ENCODE data around the gene POMT1.

GRCh38 chr9:131505012-131505411 is 2.3 kb downstream of the POMT1 start:
- TF ChIP-seq POLR2A (IDR thresholded peaks at IDR 0.05) (no peak), POLR2AphosphoS5 (IDR thresholded peaks at IDR 0.05) (no peak)
- TF ChIP-seq, protein P1, sequence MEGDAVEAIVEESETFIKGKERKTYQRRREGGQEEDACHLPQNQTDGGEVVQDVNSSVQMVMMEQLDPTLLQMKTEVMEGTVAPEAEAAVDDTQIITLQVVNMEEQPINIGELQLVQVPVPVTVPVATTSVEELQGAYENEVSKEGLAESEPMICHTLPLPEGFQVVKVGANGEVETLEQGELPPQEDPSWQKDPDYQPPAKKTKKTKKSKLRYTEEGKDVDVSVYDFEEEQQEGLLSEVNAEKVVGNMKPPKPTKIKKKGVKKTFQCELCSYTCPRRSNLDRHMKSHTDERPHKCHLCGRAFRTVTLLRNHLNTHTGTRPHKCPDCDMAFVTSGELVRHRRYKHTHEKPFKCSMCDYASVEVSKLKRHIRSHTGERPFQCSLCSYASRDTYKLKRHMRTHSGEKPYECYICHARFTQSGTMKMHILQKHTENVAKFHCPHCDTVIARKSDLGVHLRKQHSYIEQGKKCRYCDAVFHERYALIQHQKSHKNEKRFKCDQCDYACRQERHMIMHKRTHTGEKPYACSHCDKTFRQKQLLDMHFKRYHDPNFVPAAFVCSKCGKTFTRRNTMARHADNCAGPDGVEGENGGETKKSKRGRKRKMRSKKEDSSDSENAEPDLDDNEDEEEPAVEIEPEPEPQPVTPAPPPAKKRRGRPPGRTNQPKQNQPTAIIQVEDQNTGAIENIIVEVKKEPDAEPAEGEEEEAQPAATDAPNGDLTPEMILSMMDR (IDR thresholded peaks at IDR 0.05) = no peak
